GM12878 (cell line): ENCODE data around the gene RB1.

Experiments
- ATF7 ChIP-seq: fragments of 450-650 bp; IDR thresholded peaks from 2 replicates; pipeline ENCODE4 v1.6.1; 2016; ENCODE audit warnings: low read depth, mild to moderate bottlenecking
- MTA3 ChIP-seq: IDR thresholded peaks from 2 replicates; pipeline ENCODE4 v1.6.1; 2012; ENCODE audit warnings: low read length, inconsistent platforms, borderline replicate concordance
- NFYB ChIP-seq: IDR thresholded peaks from 2 replicates; pipeline ENCODE4 v1.6.1; 2011; ENCODE audit warnings: low read depth, mild to moderate bottlenecking, low read length, improper control_type of control experiment, moderate library complexity; ENCODE audit not compliant: insufficient read depth
- POLR2A ChIP-seq: IDR thresholded peaks from 2 replicates; pipeline ENCODE4 v1.6.1; 2011; ENCODE audit warnings: low read depth, mild to moderate bottlenecking, low read length
- SIN3A ChIP-seq: IDR thresholded peaks from 2 replicates; pipeline ENCODE4 v1.6.1; 2012; ENCODE audit warnings: low read depth, low read length, improper control_type of control experiment
- SIX5 ChIP-seq: IDR thresholded peaks from 2 replicates; pipeline ENCODE4 v1.6.1; 2011; ENCODE audit warnings: mild to moderate bottlenecking, low read depth, low read length, moderate library complexity; ENCODE audit not compliant: severe bottlenecking
- SMAD1 ChIP-seq: fragments of 450-650 bp; IDR thresholded peaks from 2 replicates; pipeline ENCODE4 v1.6.1; 2018; ENCODE audit warnings: mild to moderate bottlenecking, low read depth; ENCODE audit not compliant: partially characterized antibody
- TF ChIP-seq, protein P1 (sequence below): IDR thresholded peaks from 2 replicates; pipeline ENCODE4 v1.6.1; 2012; ENCODE audit warnings: low read depth, low read length, improper control_type of control experiment
- TF ChIP-seq, protein P2 (sequence below): IDR thresholded peaks from 2 replicates; pipeline ENCODE4 v1.6.1; 2012; ENCODE audit warnings: low read depth, low read length, improper control_type of control experiment
- TF ChIP-seq, protein P3 (sequence below), 3 experiments: IDR thresholded peaks in 2 of 3; conservative IDR thresholded peaks in 1 of 3; 2 replicates each; pipeline ENCODE4 v1.5.1; 2011; ENCODE audit warnings: low read depth in 3 of 3, low read length in 3 of 3, mild to moderate bottlenecking in 3 of 3, control low read depth in 2 of 3, moderate library complexity in 2 of 3, inconsistent platforms in 1 of 3, mixed read lengths in 1 of 3; ENCODE audit not compliant: control insufficient read depth in 2 of 3, insufficient read depth in 1 of 3; ENCODE audit errors: extremely low read depth in 1 of 3

DNA sequence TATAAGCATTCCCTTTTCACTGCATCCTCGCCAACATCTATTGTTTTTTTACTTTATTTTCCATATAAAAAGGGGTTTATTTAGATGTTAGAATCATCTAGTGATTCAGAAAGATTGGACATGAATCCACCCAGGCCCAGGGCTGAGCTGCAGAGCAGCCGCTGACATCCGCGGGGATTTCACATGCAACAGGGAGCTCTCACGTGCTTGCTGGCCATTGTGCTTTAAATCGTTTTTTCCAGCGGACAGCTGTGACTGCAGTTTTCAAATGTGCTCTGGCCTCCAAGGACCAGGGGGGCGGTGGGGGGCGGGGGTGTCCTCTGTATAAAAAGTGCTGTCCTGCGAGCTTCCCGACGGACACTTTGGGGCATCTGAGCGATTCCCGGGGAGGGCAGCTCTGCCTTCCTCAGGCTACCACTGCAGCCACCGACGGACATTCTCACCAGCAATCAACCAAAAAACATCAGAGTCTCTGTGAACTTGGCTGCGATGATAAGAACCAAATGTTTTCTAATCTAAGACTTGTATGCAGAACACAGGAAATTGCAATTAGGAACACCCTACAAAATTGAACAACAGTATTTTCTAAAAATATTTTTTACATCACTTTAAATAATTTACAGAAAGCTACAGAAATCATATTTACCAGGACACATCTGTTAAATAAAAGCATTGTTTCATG is 12.6 kb downstream of the RB1 start:
- TF ChIP-seq SIN3A (no peak), SIX5 (no peak), MTA3 (no peak), POLR2A (no peak), SMAD1 (no peak), ATF7 (no peak), NFYB (no peak)
- TF ChIP-seq, protein P1, sequence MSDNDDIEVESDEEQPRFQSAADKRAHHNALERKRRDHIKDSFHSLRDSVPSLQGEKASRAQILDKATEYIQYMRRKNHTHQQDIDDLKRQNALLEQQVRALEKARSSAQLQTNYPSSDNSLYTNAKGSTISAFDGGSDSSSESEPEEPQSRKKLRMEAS: no peak
- TF ChIP-seq, protein P2, sequence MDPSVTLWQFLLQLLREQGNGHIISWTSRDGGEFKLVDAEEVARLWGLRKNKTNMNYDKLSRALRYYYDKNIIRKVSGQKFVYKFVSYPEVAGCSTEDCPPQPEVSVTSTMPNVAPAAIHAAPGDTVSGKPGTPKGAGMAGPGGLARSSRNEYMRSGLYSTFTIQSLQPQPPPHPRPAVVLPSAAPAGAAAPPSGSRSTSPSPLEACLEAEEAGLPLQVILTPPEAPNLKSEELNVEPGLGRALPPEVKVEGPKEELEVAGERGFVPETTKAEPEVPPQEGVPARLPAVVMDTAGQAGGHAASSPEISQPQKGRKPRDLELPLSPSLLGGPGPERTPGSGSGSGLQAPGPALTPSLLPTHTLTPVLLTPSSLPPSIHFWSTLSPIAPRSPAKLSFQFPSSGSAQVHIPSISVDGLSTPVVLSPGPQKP: no peak
- TF ChIP-seq, protein P3, sequence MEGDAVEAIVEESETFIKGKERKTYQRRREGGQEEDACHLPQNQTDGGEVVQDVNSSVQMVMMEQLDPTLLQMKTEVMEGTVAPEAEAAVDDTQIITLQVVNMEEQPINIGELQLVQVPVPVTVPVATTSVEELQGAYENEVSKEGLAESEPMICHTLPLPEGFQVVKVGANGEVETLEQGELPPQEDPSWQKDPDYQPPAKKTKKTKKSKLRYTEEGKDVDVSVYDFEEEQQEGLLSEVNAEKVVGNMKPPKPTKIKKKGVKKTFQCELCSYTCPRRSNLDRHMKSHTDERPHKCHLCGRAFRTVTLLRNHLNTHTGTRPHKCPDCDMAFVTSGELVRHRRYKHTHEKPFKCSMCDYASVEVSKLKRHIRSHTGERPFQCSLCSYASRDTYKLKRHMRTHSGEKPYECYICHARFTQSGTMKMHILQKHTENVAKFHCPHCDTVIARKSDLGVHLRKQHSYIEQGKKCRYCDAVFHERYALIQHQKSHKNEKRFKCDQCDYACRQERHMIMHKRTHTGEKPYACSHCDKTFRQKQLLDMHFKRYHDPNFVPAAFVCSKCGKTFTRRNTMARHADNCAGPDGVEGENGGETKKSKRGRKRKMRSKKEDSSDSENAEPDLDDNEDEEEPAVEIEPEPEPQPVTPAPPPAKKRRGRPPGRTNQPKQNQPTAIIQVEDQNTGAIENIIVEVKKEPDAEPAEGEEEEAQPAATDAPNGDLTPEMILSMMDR (IDR thresholded peaks at IDR 0.05 in 2 of 3, conservative IDR thresholded peaks at IDR 0.05 in 1 of 3; ENCODE audit: control insufficient read depth in 2 of 3, extremely low read depth in 1 of 3, insufficient read depth in 1 of 3, low read depth in 3 of 3, low read length in 3 of 3): no peak
